CD4-positive, alpha-beta T cell treated with Interleukin-15 for 4 hours (primary cell): ENCODE results near the gene PTPRN2.

Experiments used
- DNase-seq: peaks from one replicate; pipeline ENCODE4 v3.0.0-alpha.2; 2020; ENCODE audit warnings: low spot score

Gene PTPRN2

DNA sequence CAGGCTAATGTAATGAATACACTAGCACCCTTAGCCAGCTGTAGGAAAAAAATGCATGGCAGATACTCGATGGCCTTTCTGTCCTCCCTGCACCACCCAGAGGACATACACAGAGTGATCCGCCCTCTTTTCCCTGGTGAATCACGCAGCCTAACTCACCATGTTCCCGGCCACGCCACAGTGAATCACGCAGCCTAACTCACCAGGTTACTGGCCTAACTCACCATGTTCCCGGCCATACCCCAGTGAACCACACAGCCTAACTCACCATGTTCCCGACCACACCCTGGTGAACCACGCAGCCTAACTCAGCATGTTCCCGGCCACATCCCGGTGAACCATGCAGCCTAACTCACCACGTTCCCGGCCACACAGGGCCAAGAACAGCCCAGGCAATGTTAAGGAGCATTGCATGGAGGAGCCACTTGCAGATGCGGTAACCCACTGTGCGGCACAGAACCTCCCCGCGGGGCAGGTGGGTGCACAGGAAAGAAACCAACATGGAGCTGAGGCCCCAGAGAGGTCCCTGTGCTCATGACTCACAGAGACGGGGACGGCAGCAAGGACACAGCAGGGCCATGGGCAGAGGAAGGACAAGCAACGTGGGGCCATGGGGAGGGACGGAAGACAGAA, 742.3 kb downstream of the PTPRN2 start:
- no peak for DNase-seq

DNA sequence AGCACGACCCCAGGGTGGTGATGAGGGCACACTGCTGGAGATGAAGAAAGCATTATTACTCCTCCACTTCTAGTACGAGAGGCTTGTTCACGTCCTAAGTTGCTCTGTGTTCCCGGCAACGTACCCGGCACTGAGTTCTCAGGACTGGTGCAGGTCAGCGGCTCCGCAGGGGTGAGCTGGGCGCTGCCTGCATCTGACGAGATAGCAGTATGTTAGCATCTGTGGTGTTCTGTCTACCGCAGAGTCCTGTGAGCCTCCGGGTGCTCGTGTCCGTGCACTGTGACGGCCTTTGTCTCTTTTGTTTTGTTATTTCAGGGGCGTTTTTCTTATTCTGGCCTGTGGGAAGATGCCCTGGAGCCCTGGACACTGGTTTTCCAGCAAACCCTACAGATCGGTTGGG, 743.0 kb downstream of the PTPRN2 start:
- DNase-seq = no peak

GRCh38 chr7:157844141-157844540, 743.5 kb downstream of the PTPRN2 start:
- DNase-seq = no peak

GRCh38 chr7:157843336-157844140, 744.1 kb downstream of the PTPRN2 start:
- no peak for DNase-seq

GRCh38 chr7:157841773-157842370, 745.8 kb downstream of the PTPRN2 start:
- no peak for DNase-seq

DNA sequence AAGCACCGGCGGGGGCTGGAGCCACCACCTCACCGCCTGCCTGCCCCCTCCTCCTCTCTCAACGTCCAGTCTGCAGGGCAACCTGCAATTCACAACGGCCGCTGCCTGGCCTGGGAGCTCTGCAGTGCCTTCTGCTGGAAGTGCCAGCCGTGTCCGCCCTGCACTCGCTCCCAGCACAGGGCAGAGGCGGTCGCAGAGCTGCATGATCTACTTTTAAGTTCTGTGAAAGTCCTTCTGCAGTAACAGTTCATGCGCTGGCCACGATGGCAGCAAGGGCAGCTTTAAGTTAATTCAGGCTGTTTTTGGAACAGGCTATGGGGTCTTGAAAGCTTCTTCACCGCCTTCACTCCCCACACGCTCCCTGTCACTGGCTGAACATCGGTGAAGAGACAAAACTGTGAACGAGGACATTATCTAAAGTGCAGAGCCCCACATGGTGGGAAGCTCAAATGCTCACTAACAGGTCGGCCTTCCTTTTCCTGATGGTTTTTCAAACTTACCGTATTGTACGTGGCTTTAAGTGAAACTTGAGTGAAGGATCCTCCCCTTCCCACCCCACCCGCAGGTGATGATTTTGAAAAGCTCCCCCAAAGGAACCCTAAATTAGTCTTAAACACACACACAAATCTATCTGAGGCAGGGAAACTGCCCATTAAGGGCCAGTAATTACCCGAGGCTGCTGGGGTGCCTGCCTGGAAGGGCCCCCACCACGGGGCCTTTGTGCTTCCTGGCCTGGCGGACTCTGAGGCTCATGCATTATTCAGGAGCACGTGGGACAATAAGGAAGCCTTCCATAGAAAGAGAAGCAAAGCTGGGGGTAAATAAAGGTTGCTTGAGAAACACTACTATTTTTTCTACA, 746.5 kb downstream of the PTPRN2 start:
- DNase-seq = no peak

GRCh38 chr7:157840174-157840913, 747.3 kb downstream of the PTPRN2 start:
- DNase-seq = no peak

DNA sequence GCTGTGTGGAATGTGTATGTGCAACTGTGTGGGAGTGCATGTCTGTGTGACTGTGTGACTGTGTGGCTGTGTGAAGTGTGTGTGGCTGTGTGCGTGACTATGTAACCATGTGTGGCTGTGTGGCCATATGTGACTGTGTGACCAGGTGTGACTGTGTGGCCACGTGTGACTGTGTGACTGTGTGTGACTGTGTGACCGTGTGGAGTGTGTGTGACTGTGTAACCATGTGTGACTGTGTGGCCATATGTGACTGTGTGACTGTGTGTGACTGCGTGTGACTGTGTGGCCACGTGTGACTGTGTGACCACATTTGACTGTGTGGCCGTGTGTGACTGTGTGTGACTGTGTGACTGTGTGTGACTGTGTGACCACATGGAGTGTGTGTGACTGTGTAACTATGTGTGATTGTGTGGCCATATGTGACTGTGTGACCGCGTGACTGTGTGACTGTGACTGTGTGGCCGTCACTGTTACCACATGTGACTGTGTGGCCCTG, 747.9 kb downstream of the PTPRN2 start:
- DNase-seq = no peak

- DNase-seq = no peak
Measured at GRCh38 chr7:157839226-157839625, 748.4 kb downstream of the PTPRN2 start.

DNA sequence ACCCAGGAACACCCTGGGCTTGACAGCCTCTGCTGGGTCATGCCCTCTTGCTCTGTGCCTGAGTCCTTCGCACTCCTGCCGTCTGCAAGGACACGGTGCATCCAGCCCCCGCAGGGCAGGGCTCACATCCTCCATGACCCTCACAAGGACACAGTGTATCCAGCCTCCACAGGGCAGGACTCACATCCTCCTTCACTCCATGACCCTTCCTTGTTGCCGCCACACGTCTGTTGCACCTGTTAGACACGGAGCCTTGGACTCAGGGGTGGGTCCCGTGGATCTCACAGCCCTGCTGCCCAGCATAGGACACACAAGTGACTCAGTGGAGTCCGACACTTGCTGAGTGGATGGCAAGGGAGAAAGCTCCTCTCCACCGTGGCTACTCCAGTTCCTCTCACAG, 750.1 kb downstream of the PTPRN2 start:
- DNase-seq = no peak

GRCh38 chr7:157837047-157837446, 750.6 kb downstream of the PTPRN2 start:
- no peak for DNase-seq

GRCh38 chr7:157834501-157835163, 753.0 kb downstream of the PTPRN2 start:
- DNase-seq = no peak

GRCh38 chr7:157832866-157833607, 754.6 kb downstream of the PTPRN2 start:
- no peak for DNase-seq

GRCh38 chr7:157832421-157832820, 755.2 kb downstream of the PTPRN2 start:
- no peak for DNase-seq

GRCh38 chr7:157832006-157832405, 755.6 kb downstream of the PTPRN2 start:
- no peak for DNase-seq

DNA sequence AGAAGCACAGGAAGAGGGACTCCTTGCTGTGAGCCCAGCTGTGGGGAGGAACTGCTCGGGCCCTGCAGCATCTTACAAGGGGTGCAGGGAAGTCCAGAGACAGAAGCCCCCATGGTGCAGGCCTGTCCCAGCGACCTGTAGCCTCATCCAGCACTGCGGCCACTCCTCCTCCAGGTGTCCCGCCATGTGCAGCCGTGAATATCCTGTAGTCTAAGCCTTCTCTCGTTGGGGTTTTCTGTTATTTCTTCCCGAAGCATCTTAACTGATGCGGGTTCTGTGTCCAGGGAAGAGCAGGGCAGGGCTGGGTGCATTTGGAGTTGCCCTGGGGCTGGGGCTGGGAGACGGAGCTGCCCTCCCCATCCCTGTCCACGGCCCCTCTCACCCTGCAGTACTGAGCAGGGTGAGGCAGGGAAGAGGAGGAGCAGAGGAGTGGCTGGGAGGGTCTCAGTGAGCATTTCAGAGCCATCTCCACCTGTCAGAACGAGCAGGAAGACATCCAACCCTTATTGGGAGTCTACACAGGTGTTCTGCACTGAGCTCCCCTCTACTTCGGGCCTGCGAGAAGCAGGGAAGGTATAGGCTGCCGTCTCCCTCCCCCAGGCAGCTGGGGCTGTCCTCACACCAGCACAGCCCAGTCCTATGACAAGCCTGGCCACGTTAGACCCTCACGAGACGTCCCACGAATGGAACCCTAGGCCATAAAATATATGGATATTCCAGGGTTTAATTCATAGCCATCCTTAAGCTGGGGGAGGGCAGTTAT, 756.3 kb downstream of the PTPRN2 start:
- DNase-seq = no peak

DNA sequence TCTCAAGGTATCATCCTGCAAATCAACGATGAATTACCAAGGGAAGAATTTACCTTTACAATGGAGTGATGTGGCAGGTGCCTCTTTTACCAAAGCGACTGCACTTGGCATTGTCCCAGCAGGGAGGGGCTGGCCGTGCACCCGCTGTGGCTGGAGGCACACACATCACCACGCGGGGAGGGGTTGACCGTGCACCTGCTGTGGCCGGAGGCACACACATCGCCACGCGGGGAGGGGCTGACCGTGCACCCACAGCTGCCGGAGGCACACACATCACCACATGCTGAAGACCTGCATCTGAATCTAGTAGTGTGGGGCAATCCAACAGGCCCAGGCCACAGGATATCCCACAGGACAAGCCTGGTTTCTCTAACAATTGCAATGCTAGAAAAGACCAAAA, 757.3 kb downstream of the PTPRN2 start:
- DNase-seq = no peak

DNA sequence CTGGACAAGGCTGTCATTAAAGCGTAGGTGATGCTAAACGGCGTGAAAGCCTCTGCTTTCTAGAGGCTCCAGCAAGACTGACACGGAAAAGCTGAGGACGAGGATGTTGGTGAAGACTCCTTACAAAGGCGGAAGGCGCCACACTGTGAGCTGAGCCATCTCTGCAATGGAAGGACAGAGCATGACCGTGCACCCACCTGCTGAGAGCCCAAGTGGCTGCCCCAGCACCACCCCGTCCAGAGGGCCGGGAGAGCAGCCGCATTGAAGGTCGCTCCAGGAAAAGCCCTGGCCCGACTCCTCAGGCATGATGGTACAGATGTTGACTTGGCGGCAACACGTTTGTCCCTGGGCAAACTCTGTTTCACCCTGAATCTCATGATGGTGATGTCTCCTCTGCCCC, 758.1 kb downstream of the PTPRN2 start:
- no peak for DNase-seq

DNA sequence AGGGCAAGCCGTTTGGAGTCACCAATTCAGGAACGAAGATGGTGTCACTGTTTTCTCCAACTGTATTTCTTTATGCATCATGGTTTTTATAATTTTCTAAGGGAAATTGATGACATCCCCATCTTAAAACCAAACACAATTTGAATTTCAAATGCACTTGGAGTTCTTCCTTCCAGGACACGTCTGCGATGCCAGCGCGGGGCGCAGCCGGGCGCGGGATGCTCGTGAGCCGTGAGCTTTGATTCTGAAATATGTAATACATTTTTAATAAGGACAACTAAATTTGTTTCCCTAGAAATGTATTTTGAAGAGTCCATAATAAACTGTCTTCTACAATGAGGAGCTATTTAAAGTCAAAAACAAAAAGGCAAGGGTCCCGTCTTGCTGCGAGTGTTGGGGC, 758.7 kb downstream of the PTPRN2 start:
- DNase-seq = no peak
